Kidney (tissue), 22 donors: ENCODE measurements around the gene MAP2K6. TPM values are rescaled to one million over a fixed set of nuclear protein-coding genes. Genes with fewer than 3 reads are reported as not detected.

Experiments used
- DNase-seq, 5 donors: peaks; one replicate each; pipeline ENCODE4 v3.0.0-alpha.2; 2013 to 2020
- FAIRE-seq: peaks from 2 replicates; lab custom pipeline; 2012; peaks lifted over from hg19 to GRCh38; lab: Jason Lieb, UNC
- H3K27ac ChIP-seq, 2 donors: one replicate each; pipeline ENCODE4 v1.7.0; 2013; ENCODE audit warnings: low read depth in 2 of 2, low read length in 2 of 2, inconsistent platforms in 1 of 2
- H3K27me3 ChIP-seq: one replicate; pipeline ENCODE4 v1.7.1; 2013; ENCODE audit warnings: low read length, inconsistent platforms; ENCODE audit not compliant: control insufficient read depth, insufficient read depth
- H3K36me3 ChIP-seq, 3 donors: one replicate each; pipeline versions ENCODE4 v1.7.0 to v1.7.1; 2013; ENCODE audit warnings: low read length in 3 of 3, control low read depth in 1 of 3, inconsistent platforms in 1 of 3; ENCODE audit not compliant: insufficient read depth in 3 of 3, control insufficient read depth in 2 of 3
- H3K4me1 ChIP-seq, 3 donors: one replicate each; pipeline versions ENCODE4 v1.7.0 to v1.7.1; 2013; ENCODE audit warnings: low read length in 3 of 3, inconsistent platforms in 1 of 3, low read depth in 1 of 3; ENCODE audit not compliant: control insufficient read depth in 2 of 3, insufficient read depth in 2 of 3
- H3K4me3 ChIP-seq, 3 donors: one replicate each; pipeline versions ENCODE4 v1.7.0 to v1.8.1; 2013; ENCODE audit warnings: low read length in 3 of 3, control low read depth in 1 of 3, inconsistent platforms in 1 of 3
- H3K9ac ChIP-seq, 3 donors: one replicate each; pipeline versions ENCODE4 v1.7.0 to v1.7.1; 2013; ENCODE audit warnings: low read length in 3 of 3, control low read depth in 1 of 3, inconsistent platforms in 1 of 3
- H3K9me3 ChIP-seq, 3 donors: one replicate each; pipeline versions ENCODE4 v1.7.0 to v1.7.1; 2013; ENCODE audit warnings: low read length in 3 of 3, control low read depth in 1 of 3, inconsistent platforms in 1 of 3; ENCODE audit not compliant: control insufficient read depth in 2 of 3, insufficient read depth in 1 of 3
- CTCF ChIP-seq: IDR thresholded peaks from 3 replicates; pipeline ENCODE4 v1.5.1; 2012; ENCODE audit warnings: mild to moderate bottlenecking, moderate library complexity, borderline replicate concordance; ENCODE audit not compliant: insufficient read depth; ENCODE audit errors: extremely low read depth
- intact Hi-C: fragments of 100-400 bp; cut with DNase I; formaldehyde crosslinking; loops from one replicate; pipeline ENCODE4 v1.11.1; 2022
- long read RNA-seq, 10 donors: library from polyadenylated mRNA in 1 of 10; unstranded in 1 of 10; transcript quantifications; one replicate each; pipeline ENCODE4 v2.0.0 and lab custom pipeline, GENCODE V29; 2021 to 2026
- polyA plus RNA-seq: library from polyadenylated mRNA; stranded (reverse); fragments of 350-450 nt; fragmentation: Illumina TruSeq; extraction: RNeasy Lipid Tissue Mini Kit (QIAGEN cat#74804); gene quantifications from one replicate; pipeline ENCODE4 v1.2.3, GENCODE V29; 2014; ENCODE audit warnings: low read depth, low replicate concordance; ENCODE audit not compliant: insufficient read depth
- total RNA-seq: library from RNA; stranded (reverse); fragmentation: NEBNext Ultra II Directional; extraction: Animal tissue kit (Norgen Biotek cat#: 25700); gene quantifications from one replicate; pipeline ENCODE4 v1.2.1, GENCODE V29; 2021
- donor health status: control.
- donor health status: control.
- donor health status: control.
- donor health status: control.
- donor health status: control.
- donor health status: DM: yes; HTN: yes; CAD: no.
- donor health status: Normal renal cell carcinoma (clear cell type).

Gene MAP2K6
- total RNA-seq = 8.6 TPM
- 10.2 TPM for polyA plus RNA-seq
- long read RNA-seq, donor 1, partial matches to known transcripts = 0 of 1 reads
- long read RNA-seq, donor 1, other reads (novel, unspliced or antisense) = 0 of 1 reads
- long read RNA-seq, donor 2, full-length matches to known transcripts = 2 of 15 reads
- long read RNA-seq, donor 2, partial matches to known transcripts = 13 of 15 reads
- long read RNA-seq, donor 2, other reads (novel, unspliced or antisense) = 0 of 15 reads
- long read RNA-seq, donor 3, full-length matches to known transcripts = 2 of 2 reads
- long read RNA-seq, donor 3, partial matches to known transcripts = 0 of 2 reads
- long read RNA-seq, donor 3, other reads (novel, unspliced or antisense) = 0 of 2 reads
- long read RNA-seq, donor 4, full-length matches to known transcripts = 3 of 3 reads
- long read RNA-seq, donor 4, partial matches to known transcripts = 0 of 3 reads
- long read RNA-seq, donor 4, other reads (novel, unspliced or antisense) = 0 of 3 reads
- long read RNA-seq, donor 5 = 0 reads
- long read RNA-seq, donor 6, full-length matches to known transcripts = 7 of 7 reads
- long read RNA-seq, donor 6, partial matches to known transcripts = 0 of 7 reads
- long read RNA-seq, donor 6, other reads (novel, unspliced or antisense) = 0 of 7 reads
- long read RNA-seq, donor 7, full-length matches to known transcripts = 1 of 4 reads
- long read RNA-seq, donor 7, partial matches to known transcripts = 0 of 4 reads
- long read RNA-seq, donor 7, other reads (novel, unspliced or antisense) = 3 of 4 reads
- long read RNA-seq, donor 8 = 0 reads
- long read RNA-seq, donor 9, partial matches to known transcripts = 0 of 1 reads
- long read RNA-seq, donor 9, other reads (novel, unspliced or antisense) = 0 of 1 reads
- long read RNA-seq, donor 10, full-length matches to known transcripts = 4 of 4 reads
- long read RNA-seq, donor 10, partial matches to known transcripts = 0 of 4 reads
- long read RNA-seq, donor 10, other reads (novel, unspliced or antisense) = 0 of 4 reads

- H3K4me1 ChIP-seq = peaks cover 5 to 11% (median 5%) of the 10 kb centered on the region in 3 donors
- H3K9ac ChIP-seq = peak within 1 kb of the TSS; percentile 1 to 59 (median 28)
- no peaks in the 10 kb centered on the region for H3K27me3 ChIP-seq
- H3K27ac ChIP-seq = no peak within 1 kb of the TSS
- H3K9me3 ChIP-seq = no peaks in the 10 kb centered on the region
- intact Hi-C loops = no loop called here
- DNase-seq (peak; percentile 83 to 93 (median 89)), FAIRE-seq (no peak)
- H3K36me3 ChIP-seq = no peaks in the 10 kb centered on the region
- peak within 1 kb of the TSS; percentile 78 to 98 (median 85) for H3K4me3 ChIP-seq
- no peak for TF ChIP-seq CTCF
These were observed at the start of gene MAP2K6 for GRCh38 chr17:69414408-69415274. Gene MAP2K6, plus strand, starts transcription at chr17:69414697. Its CDS starts 288 bp downstream, at chr17:69414985.

GRCh38 chr17:69367298-69367697, 47.2 kb upstream of the MAP2K6 start:
- FAIRE-seq (no peak), DNase-seq (peak in 1 of 5 donors; percentile 19)
- H3K36me3 ChIP-seq = no peaks in the 10 kb centered on the region
- H3K4me1 ChIP-seq = no peaks in the 10 kb centered on the region
- no peak for TF ChIP-seq CTCF
- no peak overlapping the region for H3K4me3 ChIP-seq
- no peak overlapping the region for H3K27ac ChIP-seq
- intact Hi-C loops = no loop called here
- no peak overlapping the region for H3K9ac ChIP-seq
- no peaks in the 10 kb centered on the region for H3K27me3 ChIP-seq
- H3K9me3 ChIP-seq = no peaks in the 10 kb centered on the region

GRCh38 chr17:69373069-69373468, 41.4 kb upstream of the MAP2K6 start:
- FAIRE-seq (no peak), DNase-seq (no peak)
- Histone ChIP-seq H3K4me1 (no peaks in the 10 kb centered on the region), H3K9ac (no peak overlapping the region), H3K27me3 (no peaks in the 10 kb centered on the region), H3K4me3 (no peak overlapping the region), H3K36me3 (no peaks in the 10 kb centered on the region), H3K9me3 (no peaks in the 10 kb centered on the region), H3K27ac (no peak overlapping the region)
- no peak for TF ChIP-seq CTCF
- intact Hi-C loops = no loop called here
